ENCODE data around the gene ICAM4. TPM values are rescaled to one million over a fixed set of nuclear protein-coding genes. Genes with fewer than 3 reads are reported as not detected.
A peak's percentile ranks its signal among the peaks of the same experiment; 100 is the strongest.

Gene ICAM4
- total RNA-seq, 1 experiment from 2014 or later = 9.4 TPM

GRCh38 chr19:10258080-10258710 lies 28.6 kb upstream of the ICAM4 start:
- no peak for DNase-seq
- H3K9me3 ChIP-seq = no peaks in the 10 kb centered on the region
- H3K27me3 Mint-ChIP-seq (ENCODE audit: insufficient read depth, unreplicated experiment) = no peaks in the 10 kb centered on the region
- CTCF ChIA-PET = interaction anchor here (0.6 to 3.4 kb wide), 20 partner anchors 8 to 633 kb away, joined by 3 to 54 read pairs (median 6); partner anchors contain the start of genes FDX2, ICAM1, ICAM5 and RAVER1
- POLR2A ChIA-PET = interaction anchor here (0.5 to 1.0 kb wide), 2 partner anchors 13 to 75 kb away, joined by 4 to 10 read pairs; partner anchors contain the start of gene ICAM1
- H3K4me3 ChIP-seq (ENCODE audit: low read depth, low read length) = no peak overlapping the region
- no peak overlapping the region for H3K27ac Mint-ChIP-seq (ENCODE audit: unreplicated experiment)
- intact Hi-C loops (cut with micrococcal nuclease; ENCODE audit: unreplicated experiment) = no loop called here
- H3K4me3 Mint-ChIP-seq (ENCODE audit: unreplicated experiment) = no peak overlapping the region
- peaks cover 7% of the 10 kb centered on the region for H3K4me1 Mint-ChIP-seq (ENCODE audit: low read depth, unreplicated experiment)
- no peaks in the 10 kb centered on the region for H3K9me3 Mint-ChIP-seq (ENCODE audit: unreplicated experiment)
- no TSS peak for BruUV-seq (replicated peaks)
- peaks cover 38% of the 10 kb centered on the region for H3K36me3 Mint-ChIP-seq (ENCODE audit: insufficient read depth, unreplicated experiment)
- H3K36me3 ChIP-seq (ENCODE audit: control insufficient read depth, insufficient read depth, low read length) = peaks cover 2% of the 10 kb centered on the region; the same call in 1 of the 2 replicates
- H3K4me1 ChIP-seq = peaks cover 27% of the 10 kb centered on the region
- H3K27me3 ChIP-seq (replicated peaks; ENCODE audit: control insufficient read depth, insufficient read depth, low read length) = no peaks in the 10 kb centered on the region
- TF ChIP-seq CTCF (IDR thresholded peaks at IDR 0.05; ENCODE audit: insufficient read depth in 1 of 2, low read depth in 1 of 2, low read length in 1 of 2, severe bottlenecking in 1 of 2, unreplicated experiment in 1 of 2) = no peak

- no peaks in the 10 kb centered on the region for H3K9me3 Mint-ChIP-seq (ENCODE audit: unreplicated experiment)
- peak; percentile 66 to 75 for TF ChIP-seq CTCF (IDR thresholded peaks at IDR 0.05; ENCODE audit: insufficient read depth in 1 of 2, low read depth in 1 of 2, low read length in 1 of 2, severe bottlenecking in 1 of 2, unreplicated experiment in 1 of 2)
These were observed 27.4 kb upstream of the ICAM4 start for GRCh38 chr19:10259162-10259905.

DNA sequence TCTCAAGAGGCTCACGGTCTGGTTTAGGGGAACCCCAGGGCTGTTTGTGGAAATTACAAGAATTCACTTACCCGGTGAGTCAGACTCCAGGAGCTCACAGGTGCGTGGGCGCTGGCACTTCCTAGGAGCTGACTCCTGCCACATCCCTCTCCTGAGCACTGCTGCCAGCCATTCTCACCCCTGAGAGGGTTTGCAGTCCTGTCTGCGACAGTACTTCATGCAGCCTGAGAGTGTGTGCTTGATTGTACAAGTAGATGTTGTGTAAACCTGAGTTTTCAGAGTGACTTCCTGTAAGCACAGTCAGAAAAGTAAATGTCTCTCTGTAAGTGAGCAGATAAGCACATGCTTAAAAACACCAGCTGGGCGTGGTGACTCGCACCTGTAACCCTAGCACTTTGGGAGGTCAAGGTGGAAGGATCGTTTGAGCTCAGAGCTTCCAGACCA lies 26.6 kb upstream of the ICAM4 start:
- H3K27me3 ChIP-seq (replicated peaks; ENCODE audit: control insufficient read depth, insufficient read depth, low read length) = no peaks in the 10 kb centered on the region
- DNase-seq = no peak

More at GRCh38 chr19:10259162-10259905, 27.4 kb upstream of the ICAM4 start:
- Histone ChIP-seq H3K36me3 (ENCODE audit: control insufficient read depth, insufficient read depth, low read length) (peaks cover 2% of the 10 kb centered on the region; the same call in 1 of the 2 replicates), H3K4me1 (peaks cover 27% of the 10 kb centered on the region), H3K9me3 (no peaks in the 10 kb centered on the region), H3K4me3 (ENCODE audit: low read depth, low read length) (no peak overlapping the region), H3K27me3 (replicated peaks; ENCODE audit: control insufficient read depth, insufficient read depth, low read length) (no peaks in the 10 kb centered on the region)
- ChIA-PET POLR2A (interaction anchor here (0.6 to 1.7 kb wide), 8 partner anchors 10 to 163 kb away, joined by 3 to 13 read pairs (median 4); partner anchors contain the start of genes ICAM1 and ICAM5), CTCF (interaction anchor here (0.5 to 3.4 kb wide), 26 partner anchors 9 to 634 kb away, joined by 3 to 54 read pairs (median 4); partner anchors contain the start of genes FDX2, ICAM1, ICAM5 and RAVER1)
- intact Hi-C loops (cut with micrococcal nuclease; ENCODE audit: unreplicated experiment) = loop anchor here (1.0 kb wide), 1 partner anchor 130 kb away; no protein-coding TSS in a partner anchor
- BruUV-seq (replicated peaks) = no TSS peak
- peak; percentile 92 to 94 for DNase-seq
- H3K27ac Mint-ChIP-seq (ENCODE audit: unreplicated experiment) = no peak overlapping the region
- peaks cover 30% of the 10 kb centered on the region for H3K36me3 Mint-ChIP-seq (ENCODE audit: insufficient read depth, unreplicated experiment)
- H3K4me3 Mint-ChIP-seq (ENCODE audit: unreplicated experiment) = no peak overlapping the region
- peaks cover 7% of the 10 kb centered on the region for H3K4me1 Mint-ChIP-seq (ENCODE audit: low read depth, unreplicated experiment)
- no peaks in the 10 kb centered on the region for H3K27me3 Mint-ChIP-seq (ENCODE audit: insufficient read depth, unreplicated experiment)

More for the DNA sequence above, 26.6 kb upstream of the ICAM4 start:
- H3K27me3 Mint-ChIP-seq (ENCODE audit: insufficient read depth, unreplicated experiment) = no peaks in the 10 kb centered on the region
- H3K4me3 Mint-ChIP-seq (ENCODE audit: unreplicated experiment) = no peak overlapping the region
- H3K27ac Mint-ChIP-seq (ENCODE audit: unreplicated experiment) = peak overlapping the region; percentile 79
- H3K9me3 Mint-ChIP-seq (ENCODE audit: unreplicated experiment) = no peaks in the 10 kb centered on the region
- peaks cover 21% of the 10 kb centered on the region for H3K36me3 Mint-ChIP-seq (ENCODE audit: insufficient read depth, unreplicated experiment)
- H3K4me1 Mint-ChIP-seq (ENCODE audit: low read depth, unreplicated experiment) = peaks cover 7% of the 10 kb centered on the region
- no peaks in the 10 kb centered on the region for H3K9me3 ChIP-seq
- POLR2A ChIA-PET = interaction anchor here (1.0 to 1.7 kb wide), 3 partner anchors 9 to 128 kb away, joined by 3 to 9 read pairs (median 4); partner anchors contain the start of gene ICAM1
- intact Hi-C loops (cut with micrococcal nuclease; ENCODE audit: unreplicated experiment) = no loop called here
- H3K4me3 ChIP-seq (ENCODE audit: low read depth, low read length) = no peak overlapping the region
- no peak for TF ChIP-seq CTCF (IDR thresholded peaks at IDR 0.05; ENCODE audit: insufficient read depth in 1 of 2, low read depth in 1 of 2, low read length in 1 of 2, severe bottlenecking in 1 of 2, unreplicated experiment in 1 of 2)
- peaks cover 27% of the 10 kb centered on the region for H3K4me1 ChIP-seq
- BruUV-seq (replicated peaks) = no TSS peak
- H3K36me3 ChIP-seq (ENCODE audit: control insufficient read depth, insufficient read depth, low read length) = peaks cover 2% of the 10 kb centered on the region; the same call in 1 of the 2 replicates
- CTCF ChIA-PET = interaction anchor here (1.6 to 3.4 kb wide), 7 partner anchors 9 to 130 kb away, joined by 4 to 54 read pairs (median 18); partner anchors contain the start of genes ICAM1 and ICAM5
